Measurements from ENCODE around the gene ZSWIM4.

DNA sequence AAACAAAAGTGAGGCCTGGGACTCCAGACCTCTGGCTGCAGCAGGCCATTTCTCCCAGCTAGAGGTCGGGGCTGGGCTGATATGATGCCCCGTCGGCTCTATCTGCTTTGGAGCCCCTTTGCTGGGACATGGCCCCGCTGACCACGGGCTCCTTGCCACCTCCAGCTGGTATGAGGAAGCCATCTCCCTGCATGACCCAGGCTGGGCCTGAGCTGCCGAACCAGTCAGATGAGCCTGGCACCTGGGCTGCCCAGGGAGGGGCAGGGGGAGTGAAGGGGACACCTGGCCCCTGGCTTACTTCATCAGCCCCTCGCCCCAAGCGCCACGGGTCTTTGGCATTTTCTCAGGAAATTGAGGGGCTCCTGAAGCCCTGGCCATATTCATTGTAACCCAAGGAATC lies 7.8 kb downstream of the ZSWIM4 start:
- TF ChIP-seq, protein P1, sequence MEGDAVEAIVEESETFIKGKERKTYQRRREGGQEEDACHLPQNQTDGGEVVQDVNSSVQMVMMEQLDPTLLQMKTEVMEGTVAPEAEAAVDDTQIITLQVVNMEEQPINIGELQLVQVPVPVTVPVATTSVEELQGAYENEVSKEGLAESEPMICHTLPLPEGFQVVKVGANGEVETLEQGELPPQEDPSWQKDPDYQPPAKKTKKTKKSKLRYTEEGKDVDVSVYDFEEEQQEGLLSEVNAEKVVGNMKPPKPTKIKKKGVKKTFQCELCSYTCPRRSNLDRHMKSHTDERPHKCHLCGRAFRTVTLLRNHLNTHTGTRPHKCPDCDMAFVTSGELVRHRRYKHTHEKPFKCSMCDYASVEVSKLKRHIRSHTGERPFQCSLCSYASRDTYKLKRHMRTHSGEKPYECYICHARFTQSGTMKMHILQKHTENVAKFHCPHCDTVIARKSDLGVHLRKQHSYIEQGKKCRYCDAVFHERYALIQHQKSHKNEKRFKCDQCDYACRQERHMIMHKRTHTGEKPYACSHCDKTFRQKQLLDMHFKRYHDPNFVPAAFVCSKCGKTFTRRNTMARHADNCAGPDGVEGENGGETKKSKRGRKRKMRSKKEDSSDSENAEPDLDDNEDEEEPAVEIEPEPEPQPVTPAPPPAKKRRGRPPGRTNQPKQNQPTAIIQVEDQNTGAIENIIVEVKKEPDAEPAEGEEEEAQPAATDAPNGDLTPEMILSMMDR (IDR thresholded peaks at IDR 0.05): no peak
- TF ChIP-seq ZFX (IDR thresholded peaks at IDR 0.05; ENCODE audit: borderline replicate concordance): no peak
